ENCODE data around the gene ENDOU. TPM values are rescaled to one million over a fixed set of nuclear protein-coding genes. Genes with fewer than 3 reads are reported as not detected.

Gene ENDOU
- total RNA-seq, 2 experiments from 2014 or later = not detected

DNA sequence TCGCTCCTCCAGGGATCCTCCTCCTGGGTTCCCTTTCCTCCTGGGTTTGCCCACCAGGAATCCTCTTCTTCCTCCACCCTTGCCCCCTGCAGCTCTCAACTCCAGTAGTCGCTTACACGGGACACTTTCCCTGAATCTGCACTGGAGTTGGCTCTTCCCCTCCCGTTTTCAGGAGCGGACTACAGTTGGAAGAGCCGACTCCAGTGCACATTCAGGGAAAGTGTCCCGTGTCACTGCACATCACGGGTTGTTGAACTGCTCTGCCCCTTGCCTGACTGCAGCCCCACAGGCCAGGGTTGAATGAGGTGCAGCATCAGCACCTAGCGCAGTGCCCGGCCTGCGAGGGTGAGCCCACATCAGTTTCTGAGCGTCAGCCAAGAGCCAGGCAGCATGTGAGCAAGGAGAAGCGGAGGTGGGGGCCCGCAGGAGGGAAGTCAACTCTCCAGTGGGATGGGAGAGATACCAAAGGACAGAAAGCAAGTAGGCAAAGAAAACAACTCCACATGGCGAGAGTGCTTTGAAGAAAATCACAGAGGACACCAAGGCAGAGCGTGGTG, 20.3 kb upstream of the ENDOU start:
- DNase-seq = no peak
- Mint-ChIP-seq H3K9me3 (ENCODE audit: low read depth) (no peaks in the 10 kb centered on the region), H3K27me3 (peaks cover 26% of the 10 kb centered on the region), H3K36me3 (no peaks in the 10 kb centered on the region), H3K27ac (no peak overlapping the region), H3K4me1 (peaks cover 14% of the 10 kb centered on the region), H3K4me3 (no peak overlapping the region)
- no peak for ATAC-seq
- CTCF ChIA-PET = interaction anchor here (2.1 to 26.5 kb wide), 5 partner anchors 12 to 92 kb away, joined by 7 to 954 read pairs (median 341); partner anchors contain the start of genes ENDOU, RAPGEF3 and SLC48A1

DNA sequence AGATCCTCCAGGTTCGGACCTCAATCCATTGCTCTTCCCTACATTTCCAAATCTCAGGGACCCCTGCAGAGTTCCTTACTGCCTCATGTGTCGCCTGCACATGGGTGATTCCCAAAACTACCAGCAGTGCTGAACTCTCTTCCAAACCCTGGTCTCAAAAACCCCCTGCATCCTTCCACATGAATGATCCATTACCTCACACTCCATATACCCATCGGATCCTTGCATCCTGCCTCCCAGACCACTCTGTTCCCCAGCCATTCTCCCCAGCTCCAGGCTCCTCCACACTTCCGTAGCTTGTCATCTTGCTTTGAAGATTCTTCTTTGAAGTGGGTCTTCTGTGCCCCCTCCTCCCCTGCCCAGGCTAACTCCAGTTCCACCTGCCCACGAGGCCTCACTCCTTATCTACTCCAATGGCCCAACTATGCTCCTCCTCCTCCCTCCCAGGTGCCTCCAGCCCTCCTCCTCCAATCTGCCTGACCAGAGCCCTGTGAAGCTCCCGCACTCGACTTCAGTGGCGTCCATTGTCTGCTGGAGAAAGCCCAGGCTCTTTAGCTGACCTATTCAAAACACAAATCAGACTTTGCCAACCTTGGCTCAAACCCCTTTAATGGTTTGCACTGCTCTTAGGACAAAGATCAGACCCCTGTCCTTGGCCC, 19.6 kb upstream of the ENDOU start:
- H3K27me3 Mint-ChIP-seq = peaks cover 26% of the 10 kb centered on the region
- peaks cover 14% of the 10 kb centered on the region for H3K4me1 Mint-ChIP-seq
- DNase-seq (no peak), ATAC-seq (no peak)
- H3K9me3 Mint-ChIP-seq (ENCODE audit: low read depth) = no peaks in the 10 kb centered on the region
- CTCF ChIA-PET = interaction anchor here (0.7 to 26.5 kb wide), 21 partner anchors 9 to 205 kb away, joined by 3 to 954 read pairs (median 5); partner anchors contain the start of genes ENDOU, RAPGEF3 and SLC48A1
- H3K36me3 Mint-ChIP-seq = no peaks in the 10 kb centered on the region
- no peak overlapping the region for H3K27ac Mint-ChIP-seq
- no peak overlapping the region for H3K4me3 Mint-ChIP-seq

DNA sequence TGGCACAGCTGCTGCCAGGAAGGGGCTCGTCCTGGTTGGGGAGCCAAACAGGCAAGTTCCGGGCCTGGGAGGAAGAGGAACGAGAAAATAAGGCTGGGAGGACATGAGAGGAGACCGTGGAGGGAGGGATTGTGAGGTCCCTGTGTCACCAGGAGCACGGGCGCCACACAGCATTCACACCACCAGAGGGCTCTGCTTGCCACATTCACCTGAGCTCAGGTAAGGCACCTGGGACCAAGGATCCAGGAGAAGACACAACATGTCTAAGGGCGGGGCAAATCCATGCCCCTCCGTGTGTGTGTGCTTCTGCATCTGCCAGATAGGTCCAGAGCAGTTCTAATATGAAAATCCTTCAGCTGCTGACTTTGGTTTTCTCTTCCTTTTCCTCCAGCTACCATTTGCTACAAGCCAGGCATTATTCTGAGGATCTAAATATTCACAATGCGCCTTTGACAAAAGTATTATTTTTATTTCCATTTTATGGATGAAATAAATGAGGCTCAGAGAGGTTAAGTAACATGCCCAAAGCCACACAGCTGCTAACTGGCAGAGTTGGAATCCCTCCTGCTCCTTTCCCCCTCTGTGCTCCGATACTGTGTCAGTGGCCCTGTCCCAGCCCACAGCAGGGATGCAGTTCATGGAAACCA, 18.8 kb upstream of the ENDOU start:
- peaks cover 26% of the 10 kb centered on the region for H3K27me3 Mint-ChIP-seq
- ATAC-seq (no peak), DNase-seq (peak; percentile 62)
- H3K36me3 Mint-ChIP-seq = no peaks in the 10 kb centered on the region
- H3K4me1 Mint-ChIP-seq = peaks cover 14% of the 10 kb centered on the region
- H3K27ac Mint-ChIP-seq = no peak overlapping the region
- no peak overlapping the region for H3K4me3 Mint-ChIP-seq
- CTCF ChIA-PET = interaction anchor here (0.7 to 26.5 kb wide), 27 partner anchors 8 to 205 kb away, joined by 3 to 954 read pairs (median 4); partner anchors contain the start of genes ENDOU, RAPGEF3 and SLC48A1
- H3K9me3 Mint-ChIP-seq (ENCODE audit: low read depth) = no peaks in the 10 kb centered on the region

DNA sequence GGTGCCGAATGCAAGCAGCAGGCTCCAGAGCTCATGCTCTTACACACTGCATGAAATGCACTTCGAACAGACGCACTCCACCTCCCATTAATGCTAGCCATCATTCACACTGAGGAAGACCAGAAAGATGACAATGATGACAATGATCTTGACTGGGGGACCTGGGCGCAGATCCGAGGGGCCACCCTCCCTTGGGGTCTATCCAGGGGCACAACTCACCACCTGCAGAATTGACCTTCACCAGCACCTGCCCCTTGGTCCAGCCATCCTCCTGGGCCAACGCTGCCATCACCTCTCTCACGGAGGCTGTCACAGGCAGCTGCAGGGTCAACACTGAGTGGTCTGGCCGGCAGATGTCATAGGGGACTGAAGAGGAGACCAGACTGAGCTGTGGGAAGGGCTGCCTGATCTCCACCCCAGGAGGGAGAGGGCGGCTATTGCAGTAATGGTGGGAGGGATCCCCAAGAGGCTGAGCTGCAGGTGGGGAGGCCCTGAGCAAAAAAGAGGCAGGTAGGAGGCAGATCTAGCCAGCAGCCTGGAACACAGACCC, 18.1 kb upstream of the ENDOU start:
- no peak for ATAC-seq
- no peak overlapping the region for H3K27ac Mint-ChIP-seq
- H3K27me3 Mint-ChIP-seq = peaks cover 26% of the 10 kb centered on the region
- no peaks in the 10 kb centered on the region for H3K9me3 Mint-ChIP-seq (ENCODE audit: low read depth)
- H3K4me1 Mint-ChIP-seq = peaks cover 14% of the 10 kb centered on the region
- no peaks in the 10 kb centered on the region for H3K36me3 Mint-ChIP-seq
- CTCF ChIA-PET = interaction anchor here (0.7 to 26.5 kb wide), 32 partner anchors 14 to 414 kb away, joined by 3 to 954 read pairs (median 8); partner anchors contain the start of genes ASB8, ENDOU, HDAC7 and RAPGEF3
- no peak for DNase-seq
- no peak overlapping the region for H3K4me3 Mint-ChIP-seq

DNA sequence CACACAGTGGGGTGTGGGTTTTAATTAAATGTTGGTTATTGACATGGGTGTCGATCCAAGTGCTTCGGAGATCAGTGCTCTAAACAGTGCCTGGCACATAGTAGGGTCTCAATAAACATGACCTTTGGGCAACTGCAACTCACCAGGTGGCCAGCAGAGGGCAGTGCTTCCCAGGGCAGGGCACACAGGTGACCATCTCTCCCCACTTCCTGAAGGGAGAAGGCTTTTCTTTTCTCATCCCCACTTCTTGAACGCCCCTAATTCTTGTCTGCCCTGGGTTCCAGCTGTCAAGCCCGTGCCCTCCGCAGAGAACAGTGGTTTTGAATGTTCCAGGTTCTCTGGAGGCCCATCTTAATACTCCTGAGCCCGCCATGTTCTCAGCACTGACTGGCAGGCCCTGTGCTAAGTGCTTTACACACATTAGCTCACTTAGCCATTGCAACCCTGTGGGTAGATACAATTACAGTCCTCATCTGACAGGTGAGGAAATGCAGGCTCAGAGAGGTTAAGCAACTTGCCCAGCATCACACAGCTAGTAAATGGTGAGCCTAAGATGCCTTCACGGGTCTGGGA, 17.0 kb upstream of the ENDOU start:
- peak; percentile 69 for ATAC-seq
- CTCF ChIA-PET = interaction anchor here (0.6 to 26.5 kb wide), 43 partner anchors 15 to 492 kb away, joined by 3 to 954 read pairs (median 5); partner anchors contain the start of genes ASB8, ENDOU, HDAC7 and RAPGEF3
- H3K4me3 Mint-ChIP-seq = no peak overlapping the region

DNA sequence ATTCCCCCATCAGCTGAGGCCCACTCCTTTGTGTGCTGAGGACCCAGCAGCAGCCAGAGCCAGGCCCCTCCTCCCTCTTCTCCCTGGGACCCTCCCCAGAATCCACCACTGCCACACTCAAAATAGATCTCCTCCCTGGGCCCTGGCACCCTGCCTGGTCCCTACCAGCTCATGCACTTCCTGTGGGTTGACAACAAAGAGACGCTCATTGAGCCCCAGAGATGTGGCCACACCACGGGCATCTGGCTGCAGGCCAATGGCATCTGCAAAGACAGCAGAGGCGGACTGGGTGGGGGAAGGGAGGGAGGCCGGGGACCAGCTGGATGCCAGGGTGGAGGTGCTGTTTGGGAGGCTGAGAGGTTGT, 16.0 kb upstream of the ENDOU start:
- H3K27ac Mint-ChIP-seq = peak overlapping the region; percentile 22
- DNase-seq = peak; percentile 74
- CTCF ChIA-PET = interaction anchor here (0.7 to 26.5 kb wide), 23 partner anchors 16 to 222 kb away, joined by 3 to 954 read pairs (median 6); partner anchors contain the start of genes ENDOU, RAPGEF3, SLC48A1 and TMEM106C
- peaks cover 23% of the 10 kb centered on the region for H3K27me3 Mint-ChIP-seq
- no peaks in the 10 kb centered on the region for H3K36me3 Mint-ChIP-seq
- no peaks in the 10 kb centered on the region for H3K9me3 Mint-ChIP-seq (ENCODE audit: low read depth)
- H3K4me3 Mint-ChIP-seq = no peak overlapping the region
- H3K4me1 Mint-ChIP-seq = peaks cover 14% of the 10 kb centered on the region
- peak; percentile 52 for ATAC-seq

More for the DNA sequence above, 17.0 kb upstream of the ENDOU start:
- peak; percentile 85 for DNase-seq
- Mint-ChIP-seq H3K9me3 (ENCODE audit: low read depth) (no peaks in the 10 kb centered on the region), H3K36me3 (no peaks in the 10 kb centered on the region), H3K4me1 (peaks cover 14% of the 10 kb centered on the region), H3K27ac (peak overlapping the region; percentile 35), H3K27me3 (peaks cover 26% of the 10 kb centered on the region)

DNA sequence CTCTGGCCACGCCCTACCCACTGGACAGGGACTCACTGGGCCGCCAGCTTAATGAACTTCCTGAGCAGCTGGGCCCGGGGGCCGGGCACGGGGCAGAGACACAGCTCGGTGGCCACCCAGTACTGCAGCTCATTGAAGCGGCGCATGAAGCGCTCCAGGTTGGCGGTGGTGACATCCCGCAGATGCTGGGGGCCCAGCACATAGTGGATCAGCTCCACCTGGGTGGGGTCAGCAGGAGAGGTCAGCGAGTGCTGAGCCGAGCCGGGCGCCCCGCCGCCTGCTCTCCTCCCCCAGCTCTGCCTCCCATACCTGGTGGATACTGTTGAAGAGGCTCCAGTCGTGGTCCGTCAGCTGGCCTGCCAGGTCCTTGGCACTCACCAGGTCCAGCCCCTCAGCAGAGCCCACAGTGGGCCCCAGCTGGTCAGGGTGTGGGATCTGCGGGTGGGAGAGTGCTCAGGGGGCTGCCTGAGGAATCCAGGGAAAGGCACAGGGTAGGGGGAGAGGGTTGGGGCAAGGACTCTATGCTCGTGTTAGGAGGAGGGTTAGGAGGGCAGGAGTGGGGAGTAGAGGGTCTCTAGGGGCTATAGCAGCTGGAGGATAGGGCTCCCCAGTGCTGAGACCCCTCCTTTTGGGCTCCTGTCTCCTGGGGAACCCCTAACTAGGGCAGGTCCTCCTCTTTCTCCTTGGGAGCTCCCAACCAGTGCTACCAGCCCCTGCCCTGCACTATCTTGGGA, 15.5 kb upstream of the ENDOU start:
- Mint-ChIP-seq H3K4me1 (peaks cover 14% of the 10 kb centered on the region), H3K4me3 (no peak overlapping the region), H3K27me3 (peaks cover 21% of the 10 kb centered on the region), H3K36me3 (no peaks in the 10 kb centered on the region), H3K9me3 (ENCODE audit: low read depth) (no peaks in the 10 kb centered on the region), H3K27ac (no peak overlapping the region)
- ATAC-seq = peak; percentile 32
- CTCF ChIA-PET = interaction anchor here (0.9 to 26.5 kb wide), 17 partner anchors 17 to 222 kb away, joined by 3 to 954 read pairs (median 9); partner anchors contain the start of genes ENDOU, RAPGEF3, SLC48A1 and TMEM106C
- DNase-seq = no peak

DNA sequence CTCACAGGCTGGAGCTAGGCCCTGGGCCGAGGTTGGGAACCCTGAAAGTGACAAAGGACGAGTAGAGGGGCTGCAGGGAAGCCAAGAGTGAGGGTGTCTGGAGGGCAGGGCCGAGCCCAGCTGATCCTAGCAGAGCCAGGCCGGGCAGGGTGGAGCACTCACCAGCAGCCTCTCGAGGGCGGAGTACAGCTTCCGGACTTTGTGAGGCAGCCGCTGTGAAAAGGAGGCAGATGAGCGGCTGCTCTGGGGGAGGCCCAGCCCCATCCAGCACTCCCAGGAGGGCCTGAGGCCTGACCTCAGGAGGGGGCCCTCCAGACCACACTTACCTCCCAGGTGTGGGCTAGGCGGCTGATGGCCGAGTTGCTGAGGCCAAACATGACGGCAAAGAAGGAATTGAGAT, 14.7 kb upstream of the ENDOU start:
- Mint-ChIP-seq H3K36me3 (no peaks in the 10 kb centered on the region), H3K4me3 (no peak overlapping the region), H3K9me3 (ENCODE audit: low read depth) (no peaks in the 10 kb centered on the region), H3K27ac (no peak overlapping the region), H3K4me1 (peaks cover 14% of the 10 kb centered on the region), H3K27me3 (peaks cover 14% of the 10 kb centered on the region)
- ATAC-seq (no peak), DNase-seq (no peak)
- CTCF ChIA-PET = interaction anchor here (0.9 to 26.5 kb wide), 6 partner anchors 17 to 223 kb away, joined by 4 to 954 read pairs (median 325); partner anchors contain the start of genes ENDOU, RAPGEF3, SLC48A1 and TMEM106C

DNA sequence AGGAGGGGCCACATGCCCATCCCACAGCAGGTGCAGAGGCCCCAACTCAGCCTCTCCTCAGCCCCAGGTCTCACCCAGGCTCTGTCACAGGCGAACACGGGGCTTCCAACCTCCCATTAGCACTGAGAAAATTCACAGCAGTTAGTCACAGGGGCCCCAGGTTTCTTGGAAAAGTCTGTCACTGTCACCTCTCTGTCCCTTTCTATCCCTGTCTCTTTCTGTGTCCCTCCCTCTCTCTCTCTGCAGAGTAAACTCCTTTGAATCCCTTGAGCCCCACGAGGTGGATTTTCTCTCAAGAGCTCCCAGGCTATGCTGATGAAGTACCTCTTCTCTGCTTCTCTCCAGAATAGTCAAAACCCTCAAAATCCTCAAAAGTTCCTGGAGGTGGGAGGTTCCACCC, 14.0 kb upstream of the ENDOU start:
- DNase-seq = no peak
- peaks cover 7% of the 10 kb centered on the region for H3K27me3 Mint-ChIP-seq
- peaks cover 14% of the 10 kb centered on the region for H3K4me1 Mint-ChIP-seq
- H3K4me3 Mint-ChIP-seq = no peak overlapping the region
- no peaks in the 10 kb centered on the region for H3K9me3 Mint-ChIP-seq (ENCODE audit: low read depth)
- CTCF ChIA-PET = interaction anchor here (7.0 to 26.5 kb wide), 4 partner anchors 16 to 98 kb away, joined by 309 to 954 read pairs (median 363); partner anchors contain the start of genes ENDOU, RAPGEF3 and SLC48A1
- H3K27ac Mint-ChIP-seq = no peak overlapping the region
- ATAC-seq = no peak
- H3K36me3 Mint-ChIP-seq = no peaks in the 10 kb centered on the region

DNA sequence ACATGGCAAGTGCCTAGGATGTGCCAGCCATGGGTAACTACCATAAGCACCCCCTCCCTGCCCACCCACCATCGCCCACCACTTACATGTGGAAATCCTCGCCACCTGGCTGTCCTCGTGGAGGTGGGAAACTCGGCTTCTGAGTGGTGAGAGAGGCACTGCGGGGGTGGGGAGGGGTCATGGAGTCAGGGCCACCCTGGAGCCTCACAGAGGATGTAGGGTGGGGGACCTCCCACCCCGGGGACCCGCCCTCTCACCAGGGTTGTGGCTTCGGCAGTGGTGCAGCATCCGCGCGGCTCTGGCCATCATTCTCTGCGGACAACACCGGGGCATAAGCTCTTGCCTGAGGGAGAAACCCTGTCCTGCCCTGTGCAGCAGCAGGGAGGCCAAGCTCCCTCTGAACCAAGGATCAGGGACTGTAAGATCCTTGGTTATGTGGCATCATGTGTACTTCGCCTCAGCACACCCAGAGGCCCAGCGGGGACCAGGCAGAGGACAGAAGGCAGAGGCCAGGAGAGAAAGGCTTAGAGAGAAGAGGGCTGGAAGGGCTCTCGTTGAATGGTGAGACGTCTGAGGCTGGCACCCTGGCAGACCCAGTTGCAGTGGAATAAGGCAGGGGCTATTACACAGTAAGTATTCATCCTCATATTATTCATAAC, 12.8 kb upstream of the ENDOU start:
- ATAC-seq (no peak), DNase-seq (no peak)
- Mint-ChIP-seq H3K4me3 (no peak overlapping the region), H3K4me1 (peaks cover 14% of the 10 kb centered on the region), H3K27me3 (no peaks in the 10 kb centered on the region), H3K27ac (no peak overlapping the region), H3K36me3 (no peaks in the 10 kb centered on the region), H3K9me3 (ENCODE audit: low read depth) (no peaks in the 10 kb centered on the region)
- CTCF ChIA-PET = interaction anchor here (26.5 kb wide), 1 partner anchor 36 kb away, joined by 954 read pairs; the partner anchor contains the start of gene SLC48A1

DNA sequence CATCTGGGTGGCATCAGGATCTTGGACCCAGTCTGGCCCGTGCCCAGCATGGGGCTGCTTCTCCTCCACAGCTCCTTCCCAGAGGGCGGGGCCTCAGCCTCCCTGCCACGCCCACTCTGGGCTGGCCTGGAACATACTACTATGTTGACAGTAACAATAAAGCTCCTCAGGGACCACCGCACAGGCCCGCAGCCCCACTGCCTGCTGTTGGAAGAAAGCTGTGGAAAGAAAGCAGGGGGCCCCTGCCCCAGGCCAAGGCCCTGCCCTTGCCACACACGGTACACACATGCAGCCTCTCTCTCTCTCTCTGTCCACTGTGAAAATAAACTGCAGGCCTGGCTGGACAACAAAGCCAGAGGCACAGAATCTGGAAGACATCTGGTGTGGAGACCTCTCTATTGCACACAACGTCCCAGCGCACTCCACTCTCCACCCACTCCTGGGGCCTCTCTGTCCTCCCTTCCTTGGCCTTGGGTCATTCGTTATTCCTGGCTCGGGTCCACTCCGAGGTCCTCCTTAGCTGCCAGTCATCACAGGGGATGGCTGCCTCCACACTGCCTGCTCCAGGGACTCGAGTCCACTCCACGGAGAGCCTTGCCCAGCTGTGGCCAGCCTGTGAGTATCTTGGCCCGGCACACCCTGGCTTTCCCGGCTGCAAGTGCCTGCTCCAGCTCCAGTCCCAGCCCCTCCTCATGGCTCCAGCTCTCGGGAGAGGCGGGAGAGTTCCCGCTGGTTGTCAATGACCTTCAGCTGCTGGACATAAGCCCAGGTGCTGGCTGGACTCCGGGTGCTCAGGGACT, 11.8 kb upstream of the ENDOU start:
- no peak overlapping the region for H3K4me3 Mint-ChIP-seq
- no peak for ATAC-seq
- H3K9me3 Mint-ChIP-seq (ENCODE audit: low read depth) = no peaks in the 10 kb centered on the region
- no peak for DNase-seq
- no peak overlapping the region for H3K27ac Mint-ChIP-seq
- H3K4me1 Mint-ChIP-seq = peaks cover 9% of the 10 kb centered on the region
- no peaks in the 10 kb centered on the region for H3K27me3 Mint-ChIP-seq
- H3K36me3 Mint-ChIP-seq = no peaks in the 10 kb centered on the region
- CTCF ChIA-PET = interaction anchor here (1.0 to 3.2 kb wide), 4 partner anchors 8 to 101 kb away, joined by 3 to 15 read pairs (median 6); no protein-coding TSS in a partner anchor

Measured in activated CD8-positive, alpha-beta memory T cell treated with anti-CD3 and anti-CD28 coated beads, Interleukin-2, amount 10 ng/mL, durations not matched to agents 7 days and 5 days (primary cell).